ENCODE measurements around the gene WNT10A.

DNA sequence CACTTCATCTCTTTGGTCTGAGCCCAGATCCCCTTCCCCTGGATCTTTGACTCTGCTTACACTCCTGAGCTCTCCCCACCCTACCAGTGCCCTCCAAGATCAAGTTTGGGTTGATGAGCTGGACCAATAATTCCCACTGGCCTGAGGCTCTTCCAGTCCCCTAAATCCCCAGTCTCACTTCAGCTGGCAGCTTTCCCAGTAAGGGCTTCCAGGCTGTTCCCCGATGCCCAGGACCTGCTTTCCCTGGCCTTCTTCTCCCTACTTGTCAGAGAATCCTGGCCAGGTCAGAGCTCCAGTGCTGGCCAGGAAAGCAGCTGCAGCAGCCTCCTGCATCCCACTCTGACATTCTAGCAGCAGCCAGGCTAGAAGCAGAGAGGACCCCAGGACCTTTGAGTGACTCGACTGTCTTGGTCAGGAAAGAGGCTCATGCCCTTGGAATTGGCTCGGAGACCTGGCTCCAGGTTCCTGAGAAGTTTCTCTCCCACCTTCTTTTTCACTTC lies 17.6 kb upstream of the WNT10A start:
- no peak for TF ChIP-seq ZNF274 (IDR thresholded peaks at IDR 0.05; ENCODE audit: low read length)
- TF ChIP-seq ZNF274 (tag by site-specific recombination; IDR thresholded peaks at IDR 0.05; ENCODE audit: borderline replicate concordance) = no peak
- TF ChIP-seq ZNF146 (tag by site-specific recombination; IDR thresholded peaks at IDR 0.05) = no peak
- no peak for TF ChIP-seq ZBTB8A (tag by site-specific recombination; IDR thresholded peaks at IDR 0.05)
- TF ChIP-seq, protein P1, sequence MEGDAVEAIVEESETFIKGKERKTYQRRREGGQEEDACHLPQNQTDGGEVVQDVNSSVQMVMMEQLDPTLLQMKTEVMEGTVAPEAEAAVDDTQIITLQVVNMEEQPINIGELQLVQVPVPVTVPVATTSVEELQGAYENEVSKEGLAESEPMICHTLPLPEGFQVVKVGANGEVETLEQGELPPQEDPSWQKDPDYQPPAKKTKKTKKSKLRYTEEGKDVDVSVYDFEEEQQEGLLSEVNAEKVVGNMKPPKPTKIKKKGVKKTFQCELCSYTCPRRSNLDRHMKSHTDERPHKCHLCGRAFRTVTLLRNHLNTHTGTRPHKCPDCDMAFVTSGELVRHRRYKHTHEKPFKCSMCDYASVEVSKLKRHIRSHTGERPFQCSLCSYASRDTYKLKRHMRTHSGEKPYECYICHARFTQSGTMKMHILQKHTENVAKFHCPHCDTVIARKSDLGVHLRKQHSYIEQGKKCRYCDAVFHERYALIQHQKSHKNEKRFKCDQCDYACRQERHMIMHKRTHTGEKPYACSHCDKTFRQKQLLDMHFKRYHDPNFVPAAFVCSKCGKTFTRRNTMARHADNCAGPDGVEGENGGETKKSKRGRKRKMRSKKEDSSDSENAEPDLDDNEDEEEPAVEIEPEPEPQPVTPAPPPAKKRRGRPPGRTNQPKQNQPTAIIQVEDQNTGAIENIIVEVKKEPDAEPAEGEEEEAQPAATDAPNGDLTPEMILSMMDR (tag by site-specific recombination; IDR thresholded peaks at IDR 0.05) = no peak
- TF ChIP-seq, protein P2, sequence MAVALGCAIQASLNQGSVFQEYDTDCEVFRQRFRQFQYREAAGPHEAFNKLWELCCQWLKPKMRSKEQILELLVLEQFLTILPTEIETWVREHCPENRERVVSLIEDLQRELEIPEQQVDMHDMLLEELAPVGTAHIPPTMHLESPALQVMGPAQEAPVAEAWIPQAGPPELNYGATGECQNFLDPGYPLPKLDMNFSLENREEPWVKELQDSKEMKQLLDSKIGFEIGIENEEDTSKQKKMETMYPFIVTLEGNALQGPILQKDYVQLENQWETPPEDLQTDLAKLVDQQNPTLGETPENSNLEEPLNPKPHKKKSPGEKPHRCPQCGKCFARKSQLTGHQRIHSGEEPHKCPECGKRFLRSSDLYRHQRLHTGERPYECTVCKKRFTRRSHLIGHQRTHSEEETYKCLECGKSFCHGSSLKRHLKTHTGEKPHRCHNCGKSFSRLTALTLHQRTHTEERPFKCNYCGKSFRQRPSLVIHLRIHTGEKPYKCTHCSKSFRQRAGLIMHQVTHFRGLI (tag by site-specific recombination; IDR thresholded peaks at IDR 0.05) = no peak
- TF ChIP-seq ZFP37 (tag by site-specific recombination; IDR thresholded peaks at IDR 0.05) = no peak
- TF ChIP-seq ZFP41 (tag by site-specific recombination; IDR thresholded peaks at IDR 0.05; ENCODE audit: borderline replicate concordance) = no peak
- no peak for TF ChIP-seq REPIN1 (tag by site-specific recombination; IDR thresholded peaks at IDR 0.05; ENCODE audit: low read depth)
